Measurements from ENCODE around the gene CPSF3. TPM values are rescaled to one million over a fixed set of nuclear protein-coding genes. Genes with fewer than 3 reads are reported as not detected.

The CPSF3 gene
- total RNA-seq, 8 experiments from 2014 or later: 32.7 to 64.5 (median 41.8) TPM

Other genes starting within 250 kb of the CPSF3 start
- 10 to 100 TPM in 7 of 8 experiments, 1 to 10 TPM in 1; 8.5 to 26.7 (median 19.1) TPM for gene ASAP2, start 216.8 kb upstream of the CPSF3 start, total RNA-seq
- 10 to 100 TPM; 25.0 to 61.2 (median 38.5) TPM for gene ITGB1BP1, start 126 bp upstream of the CPSF3 start, total RNA-seq
- 10 to 100 TPM; 16.1 to 51.9 (median 33.8) TPM for gene IAH1, start 50.9 kb downstream of the CPSF3 start, total RNA-seq
- gene ADAM17, start 132.2 kb downstream of the CPSF3 start, total RNA-seq: 10 to 100 TPM; 24.2 to 59.7 (median 34.1) TPM
- 100 to 1,000 TPM; 308 to 428 (median 331) TPM for gene YWHAQ, start 207.3 kb downstream of the CPSF3 start, total RNA-seq

Measured in motor neuron (in vitro differentiated cells).